Large intestine (tissue), 3 donors: Measurements from ENCODE around the gene CAMK2G. TPM values are rescaled to one million over a fixed set of nuclear protein-coding genes. Genes with fewer than 3 reads are reported as not detected.

Source experiments
- DNase-seq, 2 donors: peaks; one replicate each; pipeline versions ENCODE4 v3.0.0 to v3.0.0-alpha.2; 2013
- H3K27ac ChIP-seq: one replicate; pipeline ENCODE4 v1.5.1; 2013; ENCODE audit warnings: low read length
- H3K27me3 ChIP-seq: 2 replicates; pipeline ENCODE4 v1.6.1; 2013; ENCODE audit warnings: low read length; ENCODE audit not compliant: control insufficient read depth, insufficient read depth
- H3K36me3 ChIP-seq: 2 replicates; pipeline ENCODE4 v1.6.1; 2013; ENCODE audit warnings: low read length; ENCODE audit not compliant: control insufficient read depth, insufficient read depth
- H3K4me1 ChIP-seq: one replicate; pipeline ENCODE4 v1.6.1; 2013; ENCODE audit warnings: low read length; ENCODE audit not compliant: control insufficient read depth, insufficient read depth
- H3K4me3 ChIP-seq: one replicate; pipeline ENCODE4 v1.5.1; 2013; ENCODE audit warnings: low read length
- H3K9me3 ChIP-seq: one replicate; pipeline ENCODE4 v1.6.1; 2013; ENCODE audit warnings: mild to moderate bottlenecking, low read depth, low read length, moderate library complexity; ENCODE audit not compliant: control insufficient read depth
- WGBS: methylation state at CpG from one replicate; pipeline ENCODE4 v1.1.5; 2013; ENCODE audit warnings: low lambda C conversion rate; ENCODE audit not compliant: insufficient coverage; 5-methylcytosine and 5-hydroxymethylcytosine counted together
- polyA plus RNA-seq: library from polyadenylated mRNA; unstranded; fragments of 120-200 nt; gene quantifications from one replicate; pipeline ENCODE4 v1.2.1, GENCODE V29; 2013

CAMK2G gene
- polyA plus RNA-seq, 1 donor, result 44.6 TPM

- Histone ChIP-seq H3K9me3 (no peaks in the 10 kb centered on the region), H3K27ac (peak within 1 kb of the TSS; percentile 83), H3K4me1 (peaks cover 8% of the 10 kb centered on the region), H3K36me3 (peaks cover 11% of the 10 kb centered on the region), H3K27me3 (no peaks in the 10 kb centered on the region), H3K4me3 (peak within 1 kb of the TSS; percentile 84)
- peak; percentile 86 to 91 for DNase-seq
- WGBS, result 0% methylated on average over 1 of the region's 57 CpGs
These were observed 92.2 kb downstream of the CAMK2G start, which contains the start of gene CHCHD1 for GRCh38 chr10:73781879-73782748. TSS of gene CHCHD1 (plus strand) at chr10:73782048. CDS start at chr10:73782076, 28 bp downstream.

- peak overlapping the region; percentile 84 for H3K4me3 ChIP-seq
- H3K4me1 ChIP-seq, result peaks cover 6% of the 10 kb centered on the region
- H3K9me3 ChIP-seq, result no peaks in the 10 kb centered on the region
- peaks cover 12% of the 10 kb centered on the region for H3K36me3 ChIP-seq
- WGBS, result 6% methylated on average over 3 of the region's 14 CpGs
- H3K27ac ChIP-seq, result peak overlapping the region; percentile 83
- H3K27me3 ChIP-seq, result no peaks in the 10 kb centered on the region
- DNase-seq, result no peak
These were observed 92.8 kb downstream of the CAMK2G start for GRCh38 chr10:73781548-73781878.

GRCh38 chr10:73780966-73781365, 93.4 kb downstream of the CAMK2G start:
- peak overlapping the region; percentile 84 for H3K4me3 ChIP-seq
- no peaks in the 10 kb centered on the region for H3K9me3 ChIP-seq
- DNase-seq, result no peak
- no peak overlapping the region for H3K27ac ChIP-seq
- H3K27me3 ChIP-seq, result no peaks in the 10 kb centered on the region
- peaks cover 16% of the 10 kb centered on the region for H3K36me3 ChIP-seq
- peaks cover 6% of the 10 kb centered on the region for H3K4me1 ChIP-seq
- WGBS, result no CpG with 5 or more reads among the region's 11 CpGs

- Histone ChIP-seq H3K36me3 (peaks cover 22% of the 10 kb centered on the region), H3K4me3 (no peak overlapping the region), H3K27ac (no peak overlapping the region), H3K27me3 (no peaks in the 10 kb centered on the region), H3K9me3 (no peaks in the 10 kb centered on the region), H3K4me1 (peaks cover 8% of the 10 kb centered on the region)
- no CpG with 5 or more reads among the region's 5 CpGs for WGBS
- DNase-seq, result no peak
These were observed 94.1 kb downstream of the CAMK2G start for GRCh38 chr10:73780301-73780700.

GRCh38 chr10:73779539-73780197, 94.7 kb downstream of the CAMK2G start:
- WGBS, result no CpG with 5 or more reads among the region's 3 CpGs
- no peak for DNase-seq
- Histone ChIP-seq H3K9me3 (no peaks in the 10 kb centered on the region), H3K36me3 (peaks cover 26% of the 10 kb centered on the region), H3K4me1 (peaks cover 12% of the 10 kb centered on the region), H3K27ac (no peak overlapping the region), H3K4me3 (no peak overlapping the region), H3K27me3 (no peaks in the 10 kb centered on the region)

- DNase-seq, result no peak
- WGBS, result no CpG with 5 or more reads among the region's 5 CpGs
- H3K27me3 ChIP-seq, result no peaks in the 10 kb centered on the region
- no peak overlapping the region for H3K27ac ChIP-seq
- no peaks in the 10 kb centered on the region for H3K9me3 ChIP-seq
- H3K4me3 ChIP-seq, result no peak overlapping the region
- peaks cover 17% of the 10 kb centered on the region for H3K4me1 ChIP-seq
- peaks cover 28% of the 10 kb centered on the region for H3K36me3 ChIP-seq
These were observed 95.3 kb downstream of the CAMK2G start for GRCh38 chr10:73779018-73779417.

- H3K36me3 ChIP-seq, result peaks cover 46% of the 10 kb centered on the region
- H3K9me3 ChIP-seq, result no peaks in the 10 kb centered on the region
- 0% methylated on average over 1 of the region's 5 CpGs for WGBS
- no peak overlapping the region for H3K27ac ChIP-seq
- no peak overlapping the region for H3K4me3 ChIP-seq
- H3K27me3 ChIP-seq, result no peaks in the 10 kb centered on the region
- DNase-seq, result peak; percentile 19 to 34
- peaks cover 20% of the 10 kb centered on the region for H3K4me1 ChIP-seq
These were observed 99.7 kb downstream of the CAMK2G start for GRCh38 chr10:73774637-73775036.

GRCh38 chr10:73773152-73773879, 101.0 kb downstream of the CAMK2G start:
- DNase-seq, result no peak
- peaks cover 20% of the 10 kb centered on the region for H3K4me1 ChIP-seq
- H3K27me3 ChIP-seq, result no peaks in the 10 kb centered on the region
- peak overlapping the region; percentile 88 for H3K4me3 ChIP-seq
- H3K27ac ChIP-seq, result peak overlapping the region; percentile 95
- H3K36me3 ChIP-seq, result peaks cover 51% of the 10 kb centered on the region
- no peaks in the 10 kb centered on the region for H3K9me3 ChIP-seq
- no CpG with 5 or more reads among the region's 29 CpGs for WGBS

- no CpG with 5 or more reads among the region's 101 CpGs for WGBS
- Histone ChIP-seq H3K9me3 (no peaks in the 10 kb centered on the region), H3K27me3 (no peaks in the 10 kb centered on the region), H3K4me3 (peak overlapping the region; percentile 88), H3K4me1 (peaks cover 20% of the 10 kb centered on the region), H3K36me3 (peaks cover 59% of the 10 kb centered on the region), H3K27ac (peak overlapping the region; percentile 95)
- DNase-seq, result peak; percentile 88 to 90
These were observed 101.8 kb downstream of the CAMK2G start for GRCh38 chr10:73772281-73773151.
